ENCODE data around the gene SLC6A7. TPM values are rescaled to one million over a fixed set of nuclear protein-coding genes. Genes with fewer than 3 reads are reported as not detected.

Gene SLC6A7
- total RNA-seq, 2 donors from 2014 or later, result not detected

GRCh38 chr5:150166037-150166649 is 23.7 kb upstream of the SLC6A7 start:
- no peaks in the 10 kb centered on the region for H3K36me3 ChIP-seq
- no peak for DNase-seq (ENCODE audit: low spot score)
- TF ChIP-seq CTCF (IDR thresholded peaks at IDR 0.05), result no peak
- no peak overlapping the region for H3K4me3 ChIP-seq
- peaks cover 0 to 39% of the 10 kb centered on the region in 2 donors for H3K4me1 ChIP-seq
- no peak overlapping the region for H3K27ac ChIP-seq
- no peaks in the 10 kb centered on the region for H3K27me3 ChIP-seq
- no peaks in the 10 kb centered on the region for H3K9me3 ChIP-seq

GRCh38 chr5:150166650-150167511 is 23.0 kb upstream of the SLC6A7 start, which contains the start of gene CDX1:
TSS of gene CDX1 (plus strand) at chr5:150166778. CDS start at chr5:150166877, 99 bp downstream.
- Histone ChIP-seq H3K27ac (no peak within 1 kb of the TSS), H3K9me3 (no peaks in the 10 kb centered on the region), H3K36me3 (no peaks in the 10 kb centered on the region), H3K27me3 (no peaks in the 10 kb centered on the region), H3K4me3 (no peak within 1 kb of the TSS), H3K4me1 (peaks cover 0 to 34% of the 10 kb centered on the region in 2 donors)
- no peak for TF ChIP-seq CTCF (IDR thresholded peaks at IDR 0.05)
- no peak for DNase-seq (ENCODE audit: low spot score)

- TF ChIP-seq CTCF (IDR thresholded peaks at IDR 0.05), result no peak
- DNase-seq (ENCODE audit: low spot score), result no peak
- H3K4me1 ChIP-seq, result peaks cover 0 to 28% of the 10 kb centered on the region in 2 donors
- no peaks in the 10 kb centered on the region for H3K9me3 ChIP-seq
- H3K36me3 ChIP-seq, result no peaks in the 10 kb centered on the region
- H3K4me3 ChIP-seq, result no peak overlapping the region
- H3K27ac ChIP-seq, result no peak overlapping the region
- no peaks in the 10 kb centered on the region for H3K27me3 ChIP-seq
These were observed 22.4 kb upstream of the SLC6A7 start for GRCh38 chr5:150167512-150167850.

- Histone ChIP-seq H3K4me1 (peaks cover 0 to 24% of the 10 kb centered on the region in 2 donors), H3K36me3 (no peaks in the 10 kb centered on the region), H3K9me3 (no peaks in the 10 kb centered on the region), H3K27me3 (no peaks in the 10 kb centered on the region), H3K4me3 (no peak overlapping the region), H3K27ac (no peak overlapping the region)
- DNase-seq (ENCODE audit: low spot score), result no peak
- TF ChIP-seq CTCF (IDR thresholded peaks at IDR 0.05), result no peak
These were observed 22.0 kb upstream of the SLC6A7 start for GRCh38 chr5:150167908-150168307.

- Histone ChIP-seq H3K27ac (no peak overlapping the region), H3K36me3 (no peaks in the 10 kb centered on the region), H3K4me3 (no peak overlapping the region), H3K27me3 (no peaks in the 10 kb centered on the region), H3K9me3 (no peaks in the 10 kb centered on the region), H3K4me1 (peaks cover 0 to 16% of the 10 kb centered on the region in 2 donors)
- DNase-seq (ENCODE audit: low spot score), result no peak
- TF ChIP-seq CTCF (IDR thresholded peaks at IDR 0.05), result no peak
These were observed 21.0 kb upstream of the SLC6A7 start for GRCh38 chr5:150168864-150169263.

Data from right atrium auricular region (tissue), 2 donors.